Activated CD8-positive, alpha-beta memory T cell treated with anti-CD3 and anti-CD28 coated beads for 4 hours (primary cell): Measurements from ENCODE around the gene AJM1.
"Not testable (repeated sequence)": the region's sequence is repeated elsewhere in the genome, so short reads cannot be mapped to it uniquely, and the experiment has no call there.

Source experiments
- DNase-seq, 2 donors: peaks; one replicate each; pipeline ENCODE4 v3.0.0-alpha.2; 2020; ENCODE audit warnings: low read depth in 2 of 2

Gene AJM1

GRCh38 chr9:136856079-136856476, 13.8 kb downstream of the AJM1 start:
- no peak for DNase-seq

- DNase-seq = no peak
These were observed 14.4 kb downstream of the AJM1 start for GRCh38 chr9:136856541-136857141.

- DNase-seq = no peak
These were observed 14.9 kb downstream of the AJM1 start for GRCh38 chr9:136857166-136857565.

- no peak for DNase-seq
These were observed 15.5 kb downstream of the AJM1 start for GRCh38 chr9:136857581-136858412.

- no peak for DNase-seq
These were observed 16.2 kb downstream of the AJM1 start for GRCh38 chr9:136858452-136858843.

GRCh38 chr9:136858844-136859757, 16.8 kb downstream of the AJM1 start:
- no peak for DNase-seq

GRCh38 chr9:136860529-136860928, 18.3 kb downstream of the AJM1 start:
- no peak for DNase-seq

- DNase-seq = no peak
These were observed 18.9 kb downstream of the AJM1 start for GRCh38 chr9:136860933-136861873.

- DNase-seq = no peak
These were observed 19.7 kb downstream of the AJM1 start for GRCh38 chr9:136861874-136862457.

GRCh38 chr9:136862849-136863622, 20.8 kb downstream of the AJM1 start:
- DNase-seq = no peak

GRCh38 chr9:136863623-136864273, 21.5 kb downstream of the AJM1 start:
- no peak for DNase-seq

- DNase-seq = no peak
These were observed 22.9 kb downstream of the AJM1 start for GRCh38 chr9:136865041-136865767.

GRCh38 chr9:136865768-136866103, 23.5 kb downstream of the AJM1 start:
- no peak for DNase-seq

GRCh38 chr9:136866898-136867421, 24.7 kb downstream of the AJM1 start:
- not testable (repeated sequence) for DNase-seq

- no peak for DNase-seq
These were observed 25.2 kb downstream of the AJM1 start for GRCh38 chr9:136867480-136867879.

- DNase-seq = no peak
These were observed 25.6 kb downstream of the AJM1 start for GRCh38 chr9:136867917-136868316.

- no peak for DNase-seq
These were observed 26.4 kb downstream of the AJM1 start for GRCh38 chr9:136868644-136869043.

- not testable (repeated sequence) for DNase-seq
These were observed 27.3 kb downstream of the AJM1 start for GRCh38 chr9:136869611-136870010.

GRCh38 chr9:136875155-136875554, 32.9 kb downstream of the AJM1 start:
- no peak for DNase-seq
